NCI-H1436 (cell line): ENCODE results near the gene MYEF2.

Source experiments
- DNase-seq: peaks from one replicate; lab custom pipeline; 2025; lab: John Stamatoyannopoulos, UW

MYEF2 gene

GRCh38 chr15:48177766-48178647 lies at the start of gene MYEF2:
Gene MYEF2, minus strand, starts transcription at chr15:48178295. Its CDS starts 58 bp downstream, at chr15:48178237.
- DNase-seq, result peak; percentile 90

GRCh38 chr15:48225771-48226170 lies 47.7 kb upstream of the MYEF2 start:
- no peak for DNase-seq

DNA sequence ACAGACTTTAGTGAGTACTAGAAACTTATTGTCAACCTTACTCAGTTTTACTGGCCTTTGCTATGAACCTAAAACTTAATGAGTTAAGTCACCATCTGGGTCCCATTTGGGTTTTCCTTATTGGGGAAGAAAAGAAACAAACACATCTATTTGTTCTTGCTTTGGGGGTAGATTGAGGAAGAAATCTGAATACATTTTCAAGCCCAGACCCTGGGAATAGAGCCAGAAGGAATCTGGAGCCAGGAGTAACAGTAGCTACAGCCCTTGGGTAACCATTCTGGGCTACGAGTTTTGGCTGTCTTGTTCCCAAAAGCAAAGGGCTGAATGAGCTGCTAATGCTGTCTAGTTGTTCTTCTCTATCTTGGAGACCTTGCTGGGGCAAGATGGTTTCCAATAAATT lies 44.5 kb upstream of the MYEF2 start:
- no peak for DNase-seq

DNA sequence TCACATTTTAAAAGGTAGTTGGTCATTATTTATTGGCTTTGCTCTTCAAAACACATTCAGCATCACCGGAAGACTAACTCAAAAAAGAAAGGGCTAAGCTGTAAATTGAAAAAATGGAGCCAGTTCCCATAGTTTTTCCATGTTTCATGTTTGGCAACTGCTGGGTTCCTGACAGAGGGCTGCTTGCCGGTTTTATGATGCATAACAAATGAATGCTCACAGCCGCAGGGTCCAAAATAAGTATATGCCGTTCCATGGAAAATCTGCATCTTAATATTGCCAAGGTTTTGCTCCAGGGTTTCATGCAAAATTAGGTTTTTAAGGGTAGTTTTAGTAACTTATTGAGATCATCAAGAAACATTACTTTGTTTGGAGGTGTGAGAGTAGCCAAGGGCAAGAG lies 43.8 kb upstream of the MYEF2 start:
- DNase-seq, result no peak

DNA sequence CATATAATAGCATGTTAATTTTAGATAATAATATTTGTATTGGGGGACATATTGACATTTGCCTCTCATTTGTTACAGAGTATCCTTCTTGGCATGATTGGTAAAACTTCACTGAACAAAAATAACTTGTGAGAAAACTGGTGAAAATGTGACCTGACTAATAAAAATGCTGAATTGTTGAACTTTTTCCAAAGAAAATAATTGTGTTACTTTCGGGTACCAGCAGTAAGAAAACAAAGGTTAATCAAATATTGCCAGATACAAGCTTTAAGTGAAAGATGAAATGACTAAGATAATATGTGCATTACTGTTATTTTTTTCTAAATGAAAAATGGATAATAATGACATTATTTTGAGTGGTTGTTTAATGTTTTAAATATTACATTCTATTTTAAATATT lies 43.2 kb upstream of the MYEF2 start:
- no peak for DNase-seq

GRCh38 chr15:48205981-48206380 lies 27.9 kb upstream of the MYEF2 start, which contains the start of gene SLC12A1:
Gene SLC12A1, plus strand, starts transcription at chr15:48206302. Its CDS starts 1,418 bp downstream, at chr15:48207720.
- DNase-seq, result no peak

GRCh38 chr15:48202068-48202467 lies 24.0 kb upstream of the MYEF2 start:
- no peak for DNase-seq

- DNase-seq, result peak; percentile 37
Measured at GRCh38 chr15:48191574-48192225, 13.6 kb upstream of the MYEF2 start, which contains the start of gene CTXN2. Gene CTXN2, plus strand, starts transcription at chr15:48191665. Its CDS starts 9,636 bp downstream, at chr15:48201301.

DNA sequence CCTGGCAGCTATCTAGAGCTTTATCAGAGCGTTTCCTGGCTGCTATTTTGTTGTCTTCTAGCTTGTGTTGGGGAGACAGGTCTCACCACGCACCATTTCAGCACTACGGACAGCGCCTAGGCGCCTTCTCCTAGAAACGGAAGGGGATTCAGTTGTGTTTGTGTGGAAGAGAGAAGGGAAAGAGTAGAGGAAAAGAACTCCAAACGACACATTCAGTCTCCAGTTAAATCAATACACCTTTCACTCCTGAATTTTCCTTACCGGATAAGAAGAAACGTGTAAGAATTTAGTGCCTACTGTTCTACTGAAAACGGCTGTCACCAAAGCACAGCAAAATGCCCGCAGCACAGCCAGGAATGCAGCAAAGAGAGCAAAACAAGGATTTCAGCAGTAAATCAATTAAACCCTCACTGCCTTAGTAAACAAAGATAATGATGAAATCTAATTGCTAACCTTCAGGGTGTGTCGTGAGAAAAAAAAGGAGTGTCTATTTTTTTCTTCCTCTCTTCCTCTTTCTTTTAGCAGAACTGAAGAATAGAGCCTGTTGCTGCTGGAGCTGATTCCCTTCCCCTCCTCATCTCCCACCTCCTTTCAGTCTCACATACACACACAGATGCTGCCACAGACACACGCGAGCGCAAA lies 13.0 kb upstream of the MYEF2 start:
- DNase-seq, result no peak

DNA sequence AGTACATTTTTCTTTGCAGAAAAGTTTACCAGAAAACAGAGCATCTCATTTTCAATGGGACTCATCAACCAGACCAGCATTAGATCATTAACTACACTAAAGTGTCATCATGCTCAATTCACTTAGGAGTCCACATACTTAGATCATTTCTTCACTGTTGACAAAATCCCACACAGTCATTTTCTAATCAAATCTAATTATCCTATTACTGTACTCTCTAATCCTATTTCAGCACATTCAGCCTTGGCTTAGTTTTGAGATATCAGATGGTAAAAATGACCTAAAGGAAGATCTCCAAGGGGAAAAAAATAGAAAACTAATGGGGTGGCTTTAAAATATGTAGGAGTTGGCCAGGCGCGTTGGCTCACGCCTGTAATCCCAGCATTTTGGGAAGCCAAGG lies 8.2 kb upstream of the MYEF2 start:
- DNase-seq, result no peak

DNA sequence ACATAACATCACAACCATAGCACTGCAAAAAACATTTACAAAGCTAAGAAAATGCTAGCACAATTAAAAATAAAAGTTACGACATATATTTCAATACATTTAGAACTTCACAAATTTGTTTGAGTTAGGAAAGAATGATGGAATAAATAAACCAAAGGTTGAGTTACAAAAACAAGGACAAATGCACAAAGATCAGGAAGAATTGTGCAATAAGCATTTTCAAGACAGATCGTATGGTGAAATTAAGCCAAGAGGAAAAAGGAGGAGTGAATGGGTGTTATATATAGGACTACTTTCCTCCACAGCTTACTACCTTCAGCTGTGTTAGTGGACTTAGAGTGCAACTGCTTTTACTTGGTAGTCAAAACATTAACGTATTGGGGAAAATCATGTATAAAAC lies 7.4 kb upstream of the MYEF2 start:
- no peak for DNase-seq

DNA sequence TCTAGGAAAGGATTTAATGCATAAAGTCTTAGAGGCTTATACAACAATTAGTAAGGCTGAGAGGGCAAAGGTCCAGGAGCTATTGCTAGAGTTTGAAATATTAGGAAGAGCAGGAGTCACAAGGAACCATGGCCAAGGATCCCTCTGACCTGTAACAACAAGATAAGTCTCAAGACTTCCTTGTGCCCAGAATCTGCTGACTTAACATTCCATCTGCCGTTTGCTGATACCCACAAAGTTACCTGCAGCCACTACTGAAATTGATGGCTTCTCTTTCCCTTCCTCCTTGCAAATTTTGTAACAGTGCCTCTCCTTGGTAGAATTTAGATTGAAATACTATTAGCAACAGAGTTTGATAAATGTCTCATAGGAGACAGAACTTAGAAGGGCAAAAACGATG lies 4.7 kb upstream of the MYEF2 start:
- no peak for DNase-seq

- DNase-seq, result no peak
Measured at GRCh38 chr15:48178648-48178931, 495 bp upstream of the MYEF2 start.

- DNase-seq, result peak; percentile 56
Measured at GRCh38 chr15:48177383-48177765, 721 bp downstream of the MYEF2 start.

GRCh38 chr15:48176957-48177356 lies 1.1 kb downstream of the MYEF2 start:
- no peak for DNase-seq

DNA sequence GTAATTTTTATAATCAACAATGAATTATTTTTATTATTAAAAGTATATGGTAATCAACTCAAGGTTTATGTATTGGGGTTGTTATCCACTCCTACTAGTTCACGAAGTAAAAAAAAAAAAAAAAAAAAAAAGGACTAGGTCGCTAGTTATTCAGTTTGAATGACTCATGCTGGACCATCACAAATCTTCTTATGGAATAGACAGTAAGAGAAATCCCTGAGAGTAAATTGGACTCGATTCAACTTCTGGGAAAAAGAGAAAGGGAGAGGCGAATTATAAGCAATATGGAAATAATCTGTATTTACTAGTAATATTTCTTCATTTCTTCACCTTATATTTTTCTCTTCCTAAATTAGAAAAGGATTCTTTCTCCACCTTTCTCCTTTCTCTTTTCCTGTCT lies 2.0 kb downstream of the MYEF2 start:
- DNase-seq, result no peak

DNA sequence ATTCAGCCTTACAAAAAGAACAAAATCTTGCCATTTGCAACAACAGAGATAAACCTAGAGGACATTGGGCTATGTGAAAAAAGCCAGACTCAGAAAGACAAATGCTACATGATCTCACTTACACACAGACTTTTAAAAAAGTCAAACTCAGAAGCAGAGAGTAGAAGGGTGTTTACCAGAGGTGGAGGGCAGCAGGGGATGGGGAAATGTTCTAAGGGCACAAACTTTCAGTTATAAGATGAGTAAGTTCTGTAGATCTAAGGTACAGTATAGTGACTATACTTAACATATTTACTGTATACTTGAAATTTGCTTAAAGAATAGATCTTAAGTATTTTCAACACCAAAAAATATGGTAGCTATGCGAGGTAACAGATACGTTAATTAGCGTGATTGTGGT lies 3.0 kb downstream of the MYEF2 start:
- DNase-seq, result no peak

DNA sequence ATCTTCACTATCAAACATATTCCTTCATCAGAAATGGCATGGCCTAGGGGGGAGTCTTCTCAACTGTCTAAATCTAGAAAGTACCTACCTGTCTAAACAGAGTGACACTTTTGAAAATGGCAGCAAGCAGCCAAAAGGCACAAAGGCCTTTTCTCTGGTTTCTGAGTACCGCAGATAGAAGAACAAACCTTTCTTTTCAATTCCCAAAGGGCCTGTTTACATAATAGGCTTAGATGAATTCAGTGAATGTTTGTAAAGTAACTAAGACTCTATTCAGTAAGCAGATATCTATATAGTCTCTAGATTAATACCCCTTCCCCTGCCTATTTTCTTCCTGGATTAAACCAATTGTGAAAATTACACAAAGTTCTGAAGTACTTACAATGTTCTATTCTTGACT lies 7.1 kb downstream of the MYEF2 start:
- peak; percentile 22 for DNase-seq

DNA sequence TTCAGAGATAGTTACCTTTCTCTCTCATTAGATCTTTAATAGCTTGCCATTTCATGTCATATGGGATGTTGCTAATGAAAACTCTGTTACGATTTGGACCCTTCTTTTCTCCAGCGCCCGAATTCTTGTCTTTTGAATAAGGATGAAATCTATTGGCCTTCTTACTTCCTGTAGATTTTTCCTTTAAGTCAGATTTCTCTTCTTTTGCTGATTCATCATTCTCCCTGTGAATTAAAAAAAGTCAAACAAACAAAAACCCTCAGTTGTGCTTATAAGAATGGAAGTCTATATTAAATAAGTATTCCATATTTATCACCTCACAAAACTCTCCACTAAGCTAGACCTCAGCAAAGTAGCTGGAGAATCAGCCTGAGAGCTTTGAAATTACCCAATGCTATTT lies 9.5 kb downstream of the MYEF2 start:
- no peak for DNase-seq

GRCh38 chr15:48153526-48153925 lies 24.6 kb downstream of the MYEF2 start:
- no peak for DNase-seq

GRCh38 chr15:48149858-48150257 lies 28.2 kb downstream of the MYEF2 start:
- no peak for DNase-seq

- no peak for DNase-seq
Measured at GRCh38 chr15:48147358-48147757, 30.7 kb downstream of the MYEF2 start.

DNA sequence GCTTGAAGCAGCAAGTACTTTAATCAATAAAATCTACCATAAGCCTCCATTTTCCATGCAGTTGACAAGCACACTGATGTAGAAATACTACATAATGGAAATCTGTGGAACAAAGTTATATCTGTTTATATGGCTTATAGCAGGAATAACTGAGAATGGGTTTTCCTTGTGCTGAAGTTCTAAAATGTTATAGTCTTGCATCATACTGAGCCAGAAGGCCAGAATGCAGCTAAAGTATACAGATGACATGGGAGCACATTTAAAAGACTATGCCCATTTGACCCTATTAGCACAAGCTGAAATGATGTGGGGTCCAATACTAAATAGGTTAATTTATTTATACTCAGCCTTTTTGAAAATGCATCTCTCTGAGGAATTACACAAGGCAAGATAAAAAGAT lies 32.2 kb downstream of the MYEF2 start:
- DNase-seq, result no peak
